SK-N-SH (cell line): ENCODE data around the gene CDH12. TPM values are rescaled to one million over a fixed set of nuclear protein-coding genes. Genes with fewer than 3 reads are reported as not detected.

ENCODE experiments used
- CTCF ChIA-PET: fragments of 300-600, 350-600 bp; formaldehyde crosslinking; extraction: SDS; loops from one replicate; lab custom pipeline; 2021; lab: Yijun Ruan, JAX
- POLR2A ChIA-PET: fragments of 350-600 bp; sonication (Branson Sonifier 250); formaldehyde crosslinking; extraction: SDS; loops from one replicate; lab custom pipeline; 2020; ENCODE audit warnings: antibody characterized with exemption, inconsistent platforms; lab: Yijun Ruan, JAX
- DNase-seq: peaks from one replicate; pipeline ENCODE4 v3.0.0; 2012
- H2AFZ ChIP-seq: fragments of 200-600 bp; sonication (generic); 2 replicates; pipeline ENCODE4 v1.8.1; 2016; ENCODE audit warnings: antibody characterized with exemption, mild to moderate bottlenecking, low read depth
- H3F3A ChIP-seq: fragments of 200-600 bp; sonication (generic); replicated peaks from 2 replicates; pipeline ENCODE3; 2016; ENCODE audit warnings: antibody characterized with exemption, mild to moderate bottlenecking; ENCODE audit not compliant: insufficient read depth
- H3K27ac ChIP-seq, 2 experiments: fragments of 200-500 bp in 1 of 2; fragments of 200-600 bp in 1 of 2; sonication (Bioruptor generic) in 1 of 2; sonication (generic), shearing (Covaris generic) in 1 of 2; 2 replicates each; pipeline versions ENCODE4 v1.5.1 to v1.6.1; 2014 to 2016; ENCODE audit warnings: low read depth in 2 of 2, inconsistent platforms in 1 of 2, low read length in 1 of 2, mild to moderate bottlenecking in 1 of 2, mixed read lengths in 1 of 2
- H3K27me3 ChIP-seq: fragments of 200-600 bp; sonication (generic), shearing (Covaris generic); 2 replicates; pipeline ENCODE4 v1.6.1; 2016; ENCODE audit warnings: mixed run types; ENCODE audit not compliant: insufficient read depth
- H3K36me3 ChIP-seq, 2 experiments: fragments of 200-500 bp in 1 of 2; fragments of 200-600 bp in 1 of 2; sonication (Bioruptor generic) in 1 of 2; sonication (generic) in 1 of 2; replicated peaks in 1 of 2; 2 replicates each; pipeline versions ENCODE3 to v1.5.1; 2014 to 2016; ENCODE audit warnings: low read length in 1 of 2, mild to moderate bottlenecking in 1 of 2; ENCODE audit not compliant: insufficient read depth in 2 of 2, control insufficient read depth in 1 of 2
- H3K4me1 ChIP-seq, 2 experiments: fragments of 200-500 bp in 1 of 2; fragments of 200-600 bp in 1 of 2; sonication (Bioruptor generic) in 1 of 2; sonication (generic), shearing (Covaris generic) in 1 of 2; 2 replicates each; pipeline versions ENCODE4 v1.5.1 to v1.6.1; 2014 to 2016; ENCODE audit warnings: low read depth in 1 of 2, low read length in 1 of 2, mixed run types in 1 of 2; ENCODE audit not compliant: insufficient read depth in 2 of 2, control insufficient read depth in 1 of 2
- H3K4me2 ChIP-seq: fragments of 200-600 bp; sonication (generic), shearing (Covaris generic); 2 replicates; pipeline ENCODE4 v1.6.1; 2017; ENCODE audit warnings: mixed run types
- H3K4me3 ChIP-seq, 2 experiments: fragments of 200-500 bp in 1 of 2; fragments of 200-600 bp in 1 of 2; sonication (Bioruptor generic) in 1 of 2; sonication (generic), shearing (Covaris generic) in 1 of 2; 2 replicates each; pipeline versions ENCODE4 v1.5.1 to v1.8.1; 2014 to 2016; ENCODE audit warnings: low read depth in 2 of 2, inconsistent platforms in 1 of 2, low read length in 1 of 2, mild to moderate bottlenecking in 1 of 2, mixed read lengths in 1 of 2, moderate library complexity in 1 of 2
- H3K79me2 ChIP-seq: fragments of 200-600 bp; sonication (generic); 2 replicates; pipeline ENCODE4 v1.8.1; 2017; ENCODE audit warnings: mild to moderate bottlenecking; ENCODE audit not compliant: insufficient read depth
- H3K9ac ChIP-seq: fragments of 200-600 bp; sonication (generic); 2 replicates; pipeline ENCODE4 v1.6.1; 2017; ENCODE audit warnings: mixed run types
- H3K9me2 ChIP-seq: fragments of 200-600 bp; sonication (generic); 2 replicates; pipeline ENCODE4 v1.6.1; 2017; ENCODE audit warnings: mixed run types
- H3K9me3 ChIP-seq: fragments of 200-600 bp; sonication (generic); 2 replicates; pipeline ENCODE4 v1.6.1; 2017; ENCODE audit warnings: mixed run types, mild to moderate bottlenecking, moderate library complexity
- H4K20me1 ChIP-seq: fragments of 200-600 bp; sonication (generic); 2 replicates; pipeline ENCODE4 v1.6.1; 2017; ENCODE audit warnings: mild to moderate bottlenecking, mixed run types; ENCODE audit not compliant: insufficient read depth
- ELF1 ChIP-seq: IDR thresholded peaks from 2 replicates; pipeline ENCODE4 v1.4.0; 2012
- EZH2phosphoT487 ChIP-seq: fragments of 200-600 bp; sonication (generic); IDR thresholded peaks from 2 replicates; pipeline ENCODE4 v1.6.1; 2017; ENCODE audit warnings: low read depth, mixed run types, mild to moderate bottlenecking, antibody characterized with exemption, moderate library complexity, borderline replicate concordance
- FOSL2 ChIP-seq: IDR thresholded peaks from 2 replicates; pipeline ENCODE4 v1.4.0; 2012; ENCODE audit warnings: low read depth, mild to moderate bottlenecking, moderate library complexity, borderline replicate concordance
- FOXJ3 ChIP-seq: sonication (generic); formaldehyde crosslinking; IDR thresholded peaks from 2 replicates; pipeline ENCODE4 v1.5.1; 2020; ENCODE audit warnings: mild to moderate bottlenecking, missing genetic modification reagents
- FOXM1 ChIP-seq: IDR thresholded peaks from 2 replicates; pipeline ENCODE4 v1.4.0; 2012; ENCODE audit warnings: low read depth, mild to moderate bottlenecking
- GABPA ChIP-seq: IDR thresholded peaks from 2 replicates; pipeline ENCODE4 v1.4.0; 2012; ENCODE audit warnings: low read depth, mild to moderate bottlenecking
- GATA2 ChIP-seq: sonication (generic); formaldehyde crosslinking; IDR thresholded peaks from 2 replicates; pipeline ENCODE4 v1.5.0; 2020; ENCODE audit warnings: mild to moderate bottlenecking, missing genetic modification reagents
- MEF2A ChIP-seq: IDR thresholded peaks from 2 replicates; pipeline ENCODE4 v1.4.0; 2012; ENCODE audit warnings: low read depth, borderline replicate concordance
- MXI1 ChIP-seq: IDR thresholded peaks from 2 replicates; pipeline ENCODE4 v1.6.1; 2012; ENCODE audit warnings: mild to moderate bottlenecking, low read depth, low read length, improper control_type of control experiment
- NFIC ChIP-seq: IDR thresholded peaks from 2 replicates; pipeline ENCODE4 v1.4.0; 2012; ENCODE audit warnings: borderline replicate concordance
- POLR2AphosphoS5 ChIP-seq: IDR thresholded peaks from 2 replicates; pipeline ENCODE4 v1.6.1; 2012; ENCODE audit warnings: low read depth, low read length
- RAD21 ChIP-seq: IDR thresholded peaks from 2 replicates; pipeline ENCODE4 v1.6.1; 2012; ENCODE audit warnings: mild to moderate bottlenecking, low read length
- RCOR1 ChIP-seq: fragments of 150-350 bp; IDR thresholded peaks from 2 replicates; pipeline ENCODE4 v1.6.1; 2017; ENCODE audit warnings: antibody characterized with exemption, low read length
- RFX5 ChIP-seq: IDR thresholded peaks from 2 replicates; pipeline ENCODE4 v1.6.1; 2012; ENCODE audit warnings: mild to moderate bottlenecking, improper control_type of control experiment, low read length
- RXRA ChIP-seq: IDR thresholded peaks from 2 replicates; pipeline ENCODE4 v1.4.0; 2012; ENCODE audit warnings: low read depth, mild to moderate bottlenecking, borderline replicate concordance
- SIN3A ChIP-seq: IDR thresholded peaks from 2 replicates; pipeline ENCODE4 v1.6.1; 2012; ENCODE audit warnings: low read depth, mild to moderate bottlenecking, low read length, moderate library complexity, borderline replicate concordance
- SMC3 ChIP-seq: IDR thresholded peaks from 2 replicates; pipeline ENCODE4 v1.6.1; 2012; ENCODE audit warnings: low read depth, low read length, improper control_type of control experiment
- TEAD4 ChIP-seq: IDR thresholded peaks from 2 replicates; pipeline ENCODE4 v1.4.0; 2012; ENCODE audit warnings: mild to moderate bottlenecking, borderline replicate concordance; ENCODE audit not compliant: insufficient read depth
- YY1 ChIP-seq: IDR thresholded peaks from 2 replicates; pipeline ENCODE4 v1.4.0; 2012; ENCODE audit warnings: low read depth, mild to moderate bottlenecking
- WGBS: methylation state at CpG from one replicate; pipeline ENCODE4 v1.1.6; 2017; ENCODE audit warnings: low lambda C conversion rate; 5-methylcytosine and 5-hydroxymethylcytosine counted together
- polyA plus RNA-seq, 3 experiments: library from polyadenylated mRNA; depleted of rRNA; stranded (reverse); fragments of >200 nt; gene quantifications; 2 replicates each; pipeline ENCODE4 v1.2.3, GENCODE V29; 2012
- TF ChIP-seq, protein P1 (sequence below): IDR thresholded peaks from 2 replicates; pipeline ENCODE4 v1.6.1; 2012; ENCODE audit warnings: mild to moderate bottlenecking, low read depth, low read length, moderate library complexity
- TF ChIP-seq, protein P2 (sequence below): fragments of 200-600 bp; sonication (generic); IDR thresholded peaks from 2 replicates; pipeline ENCODE4 v1.6.1; 2017; ENCODE audit warnings: antibody characterized with exemption, mild to moderate bottlenecking, moderate library complexity
- TF ChIP-seq, protein P3 (sequence below): IDR thresholded peaks from 2 replicates; pipeline ENCODE4; 2012

Gene CDH12
- polyA plus RNA-seq, 1 of the 3 experiments (the other 2 are of a cell fraction), result not detected

DNA sequence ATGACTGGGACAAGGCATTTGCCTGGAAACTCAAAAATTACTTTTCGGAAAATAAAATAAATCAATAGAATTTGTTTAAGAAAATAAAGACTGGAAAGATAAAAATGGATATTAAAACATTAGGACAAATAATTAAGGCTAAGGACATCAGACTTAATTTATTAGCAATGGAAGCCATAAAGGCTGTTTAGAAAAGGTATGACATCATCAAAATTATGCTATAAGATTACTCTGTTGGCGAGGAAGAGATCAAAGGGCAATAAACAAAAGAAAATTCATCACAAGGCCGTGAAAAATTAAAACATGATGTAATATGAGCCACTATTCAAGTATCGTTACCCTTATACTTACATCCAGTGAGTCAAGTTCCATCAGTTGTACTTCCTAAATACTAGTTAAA, 2.7 kb upstream of the CDH12 start:
- Histone ChIP-seq H3K9me3 (no peaks in the 10 kb centered on the region), H3K9me2 (no peaks in the 10 kb centered on the region), H3K79me2 (no peaks in the 10 kb centered on the region), H3F3A (no peaks in the 10 kb centered on the region), H3K4me2 (no peak overlapping the region), H3K27me3 (peaks cover 17% of the 10 kb centered on the region; the same call in 1 of the 2 replicates)
- under 1% methylated on average over 4 of the region's 4 CpGs for WGBS
- no peak for DNase-seq
- TF ChIP-seq GABPA (no peak), FOXJ3 (no peak), NFIC (no peak), ELF1 (no peak), EZH2phosphoT487 (no peak), RXRA (no peak), SMC3 (no peak), RFX5 (no peak)
- TF ChIP-seq, protein P1, sequence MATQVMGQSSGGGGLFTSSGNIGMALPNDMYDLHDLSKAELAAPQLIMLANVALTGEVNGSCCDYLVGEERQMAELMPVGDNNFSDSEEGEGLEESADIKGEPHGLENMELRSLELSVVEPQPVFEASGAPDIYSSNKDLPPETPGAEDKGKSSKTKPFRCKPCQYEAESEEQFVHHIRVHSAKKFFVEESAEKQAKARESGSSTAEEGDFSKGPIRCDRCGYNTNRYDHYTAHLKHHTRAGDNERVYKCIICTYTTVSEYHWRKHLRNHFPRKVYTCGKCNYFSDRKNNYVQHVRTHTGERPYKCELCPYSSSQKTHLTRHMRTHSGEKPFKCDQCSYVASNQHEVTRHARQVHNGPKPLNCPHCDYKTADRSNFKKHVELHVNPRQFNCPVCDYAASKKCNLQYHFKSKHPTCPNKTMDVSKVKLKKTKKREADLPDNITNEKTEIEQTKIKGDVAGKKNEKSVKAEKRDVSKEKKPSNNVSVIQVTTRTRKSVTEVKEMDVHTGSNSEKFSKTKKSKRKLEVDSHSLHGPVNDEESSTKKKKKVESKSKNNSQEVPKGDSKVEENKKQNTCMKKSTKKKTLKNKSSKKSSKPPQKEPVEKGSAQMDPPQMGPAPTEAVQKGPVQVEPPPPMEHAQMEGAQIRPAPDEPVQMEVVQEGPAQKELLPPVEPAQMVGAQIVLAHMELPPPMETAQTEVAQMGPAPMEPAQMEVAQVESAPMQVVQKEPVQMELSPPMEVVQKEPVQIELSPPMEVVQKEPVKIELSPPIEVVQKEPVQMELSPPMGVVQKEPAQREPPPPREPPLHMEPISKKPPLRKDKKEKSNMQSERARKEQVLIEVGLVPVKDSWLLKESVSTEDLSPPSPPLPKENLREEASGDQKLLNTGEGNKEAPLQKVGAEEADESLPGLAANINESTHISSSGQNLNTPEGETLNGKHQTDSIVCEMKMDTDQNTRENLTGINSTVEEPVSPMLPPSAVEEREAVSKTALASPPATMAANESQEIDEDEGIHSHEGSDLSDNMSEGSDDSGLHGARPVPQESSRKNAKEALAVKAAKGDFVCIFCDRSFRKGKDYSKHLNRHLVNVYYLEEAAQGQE, result no peak
- TF ChIP-seq, all 33 proteins: peak for 0
- Histone ChIP-seq H3K4me3 (no peak overlapping the region), H3K9ac (no peak overlapping the region), H3K36me3 (no peaks in the 10 kb centered on the region), H4K20me1 (no peaks in the 10 kb centered on the region), H3K4me1 (no peaks in the 10 kb centered on the region), H3K27ac (no peak overlapping the region), H2AFZ (no peak overlapping the region)
- ChIA-PET CTCF (interaction anchor here (0.6 kb wide), 1 partner anchor 635 kb away, joined by 3 read pairs; no protein-coding TSS in a partner anchor), POLR2A (no interaction called here)

DNA sequence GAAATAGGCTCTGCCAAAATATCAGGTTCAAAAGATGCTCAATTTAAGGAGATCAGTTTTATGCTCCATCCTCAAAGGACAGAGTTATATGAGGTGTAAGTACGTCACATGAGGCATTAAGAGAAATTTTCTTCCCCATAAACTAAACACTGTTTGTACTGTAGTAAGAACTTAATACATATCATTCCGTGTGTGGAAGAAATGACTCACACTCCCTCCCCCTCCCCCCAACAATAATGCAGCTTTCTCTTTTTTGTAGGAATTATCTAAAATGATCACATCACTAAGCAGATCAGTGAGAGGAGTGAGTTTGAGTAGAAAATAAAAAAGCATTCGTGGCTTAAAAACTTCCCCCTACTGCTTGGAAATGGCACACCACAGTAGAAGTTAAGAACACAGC, 2.2 kb downstream of the CDH12 start:
- ChIA-PET POLR2A (no interaction called here), CTCF (no interaction called here)
- H3K4me3 ChIP-seq, result no peak overlapping the region
- H3K4me2 ChIP-seq, result no peak overlapping the region
- no peaks in the 10 kb centered on the region for H3K9me2 ChIP-seq
- no peak overlapping the region for H2AFZ ChIP-seq
- no peak overlapping the region for H3K27ac ChIP-seq
- H3K4me1 ChIP-seq, result no peaks in the 10 kb centered on the region
- WGBS, result 1% methylated on average over 3 of the region's 3 CpGs
- H3K36me3 ChIP-seq, result no peaks in the 10 kb centered on the region
- no peak overlapping the region for H3K9ac ChIP-seq
- H3K27me3 ChIP-seq, result peaks cover 17% of the 10 kb centered on the region; the same call in 1 of the 2 replicates
- no peaks in the 10 kb centered on the region for H3K79me2 ChIP-seq
- H3F3A ChIP-seq, result no peaks in the 10 kb centered on the region
- no peaks in the 10 kb centered on the region for H4K20me1 ChIP-seq
- no peak for DNase-seq
- no peaks in the 10 kb centered on the region for H3K9me3 ChIP-seq
- TF ChIP-seq RCOR1, result no peak
- no peak for TF ChIP-seq ELF1
- no peak for TF ChIP-seq GATA2 (CRISPR knock-in tag)
- no peak for TF ChIP-seq FOSL2
- no peak for TF ChIP-seq SMC3
- no peak for TF ChIP-seq POLR2AphosphoS5
- TF ChIP-seq, protein P2, sequence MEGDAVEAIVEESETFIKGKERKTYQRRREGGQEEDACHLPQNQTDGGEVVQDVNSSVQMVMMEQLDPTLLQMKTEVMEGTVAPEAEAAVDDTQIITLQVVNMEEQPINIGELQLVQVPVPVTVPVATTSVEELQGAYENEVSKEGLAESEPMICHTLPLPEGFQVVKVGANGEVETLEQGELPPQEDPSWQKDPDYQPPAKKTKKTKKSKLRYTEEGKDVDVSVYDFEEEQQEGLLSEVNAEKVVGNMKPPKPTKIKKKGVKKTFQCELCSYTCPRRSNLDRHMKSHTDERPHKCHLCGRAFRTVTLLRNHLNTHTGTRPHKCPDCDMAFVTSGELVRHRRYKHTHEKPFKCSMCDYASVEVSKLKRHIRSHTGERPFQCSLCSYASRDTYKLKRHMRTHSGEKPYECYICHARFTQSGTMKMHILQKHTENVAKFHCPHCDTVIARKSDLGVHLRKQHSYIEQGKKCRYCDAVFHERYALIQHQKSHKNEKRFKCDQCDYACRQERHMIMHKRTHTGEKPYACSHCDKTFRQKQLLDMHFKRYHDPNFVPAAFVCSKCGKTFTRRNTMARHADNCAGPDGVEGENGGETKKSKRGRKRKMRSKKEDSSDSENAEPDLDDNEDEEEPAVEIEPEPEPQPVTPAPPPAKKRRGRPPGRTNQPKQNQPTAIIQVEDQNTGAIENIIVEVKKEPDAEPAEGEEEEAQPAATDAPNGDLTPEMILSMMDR, result no peak
- no peak for TF ChIP-seq FOXM1
- TF ChIP-seq, protein P3, sequence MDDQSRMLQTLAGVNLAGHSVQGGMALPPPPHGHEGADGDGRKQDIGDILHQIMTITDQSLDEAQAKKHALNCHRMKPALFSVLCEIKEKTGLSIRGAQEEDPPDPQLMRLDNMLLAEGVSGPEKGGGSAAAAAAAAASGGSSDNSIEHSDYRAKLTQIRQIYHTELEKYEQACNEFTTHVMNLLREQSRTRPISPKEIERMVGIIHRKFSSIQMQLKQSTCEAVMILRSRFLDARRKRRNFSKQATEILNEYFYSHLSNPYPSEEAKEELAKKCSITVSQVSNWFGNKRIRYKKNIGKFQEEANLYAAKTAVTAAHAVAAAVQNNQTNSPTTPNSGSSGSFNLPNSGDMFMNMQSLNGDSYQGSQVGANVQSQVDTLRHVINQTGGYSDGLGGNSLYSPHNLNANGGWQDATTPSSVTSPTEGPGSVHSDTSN, result no peak
- TF ChIP-seq MEF2A, result no peak
- TF ChIP-seq YY1, result no peak
- no peak for TF ChIP-seq RAD21
- TF ChIP-seq MXI1, result no peak
- no peak for TF ChIP-seq SIN3A
- no peak for TF ChIP-seq TEAD4
